Endothelial cell of umbilical vein (primary cell): Measurements from ENCODE around the gene GOLGA2. TPM values are rescaled to one million over a fixed set of nuclear protein-coding genes. Genes with fewer than 3 reads are reported as not detected.

Source experiments
- BruUV-seq: library from RNA; stranded (reverse); fragments of 400-500 nt; replicated peaks from 2 replicates; lab custom pipeline; 2021; lab: Mats Ljungman, UMichigan
- CTCF ChIA-PET: fragments of 300-600, 350-600 bp; sonication (Branson Sonifier 250); formaldehyde crosslinking; loops from one replicate; lab custom pipeline; 2021; ENCODE audit warnings: antibody characterized with exemption, inconsistent platforms; lab: Charles Lee
- POLR2A ChIA-PET: fragments of 300-600, 350-600 bp; sonication (Branson Sonifier 250); formaldehyde crosslinking; loops from one replicate; lab custom pipeline; 2021; ENCODE audit warnings: antibody characterized with exemption, inconsistent platforms; lab: Charles Lee
- DNase-seq: peaks from one replicate; pipeline ENCODE4 v3.0.0-alpha.2; 2011; ENCODE audit warnings: low read depth, low spot score
- FAIRE-seq: peaks from 2 replicates; lab custom pipeline; 2011; peaks lifted over from hg19 to GRCh38; lab: Jason Lieb, UNC
- H2AFZ ChIP-seq: 2 replicates; pipeline ENCODE4 v1.6.0; 2012; ENCODE audit warnings: low read depth, low read length, control low read depth, inconsistent platforms
- H3K27ac ChIP-seq: 2 replicates; pipeline ENCODE4 v1.5.1; 2011; ENCODE audit warnings: low read depth, mild to moderate bottlenecking, control low read depth, low read length, moderate library complexity; ENCODE audit not compliant: insufficient read depth
- H3K27me3 ChIP-seq, 2 experiments: 2 replicates each; pipeline versions ENCODE4 v1.6.0 to v1.6.1; 2011; ENCODE audit warnings: low read length in 2 of 2, mixed read lengths in 1 of 2; ENCODE audit not compliant: control insufficient read depth in 2 of 2, insufficient read depth in 2 of 2
- H3K36me3 ChIP-seq, 2 experiments: 2 replicates in 1 of 2; 3 replicates in 1 of 2; pipeline ENCODE4 v1.5.1; 2011; ENCODE audit warnings: low read length in 2 of 2, mild to moderate bottlenecking in 1 of 2, moderate library complexity in 1 of 2; ENCODE audit not compliant: control insufficient read depth in 2 of 2, insufficient read depth in 2 of 2; ENCODE audit errors: extremely low read depth in 1 of 2
- H3K4me1 ChIP-seq: 3 replicates; pipeline ENCODE4 v1.5.1; 2011; ENCODE audit warnings: mild to moderate bottlenecking, low read length; ENCODE audit not compliant: control insufficient read depth, insufficient read depth; ENCODE audit errors: extremely low read depth
- H3K4me2 ChIP-seq: 2 replicates; pipeline ENCODE4 v1.6.1; 2011; ENCODE audit warnings: low read length, control low read depth, mixed read lengths; ENCODE audit not compliant: insufficient read depth
- H3K4me3 ChIP-seq, 3 experiments: fragments of 200-600 bp in 1 of 3; sonication (generic), shearing (Covaris generic) in 1 of 3; replicated peaks in 1 of 3; 2 replicates each; pipeline ENCODE4 v1.5.1; 2011 to 2016; ENCODE audit warnings: control low read depth in 3 of 3, low read length in 3 of 3, mild to moderate bottlenecking in 2 of 3, inconsistent platforms in 1 of 3, low read depth in 1 of 3, moderate library complexity in 1 of 3; ENCODE audit not compliant: insufficient read depth in 1 of 3
- H3K79me2 ChIP-seq: 2 replicates; pipeline ENCODE4 v1.6.0; 2012; ENCODE audit warnings: low read length, inconsistent platforms; ENCODE audit not compliant: control insufficient read depth, insufficient read depth
- H3K9ac ChIP-seq: replicated peaks from 2 replicates; pipeline ENCODE3; 2011; ENCODE audit warnings: low read length, control low read depth; ENCODE audit not compliant: insufficient read depth; ENCODE audit errors: extremely low read depth
- H3K9me1 ChIP-seq: replicated peaks from 3 replicates; pipeline ENCODE4 v1.6.0; 2011; ENCODE audit warnings: mild to moderate bottlenecking, low read length; ENCODE audit not compliant: control insufficient read depth, insufficient read depth; ENCODE audit errors: extremely low read depth
- H3K9me3 ChIP-seq: replicated peaks from 2 replicates; pipeline ENCODE4 v1.5.1; 2012; ENCODE audit warnings: low read length, inconsistent platforms; ENCODE audit not compliant: control insufficient read depth, insufficient read depth
- H4K20me1 ChIP-seq: replicated peaks from 2 replicates; pipeline ENCODE3; 2011; ENCODE audit warnings: mild to moderate bottlenecking, low read length; ENCODE audit not compliant: control insufficient read depth, insufficient read depth; ENCODE audit errors: extremely low read depth
- CTCF ChIP-seq, 2 donors: IDR thresholded peaks; 1 replicate in 1 of 2; 2 replicates in 1 of 2; pipeline ENCODE4 v1.5.1; 2011; ENCODE audit warnings: low read length in 2 of 2, mild to moderate bottlenecking in 2 of 2, moderate library complexity in 2 of 2, control low read depth in 1 of 2, inconsistent platforms in 1 of 2, low read depth in 1 of 2; ENCODE audit not compliant: insufficient read depth in 1 of 2; ENCODE audit errors: extremely low read depth in 1 of 2
- EZH2 ChIP-seq: IDR thresholded peaks from 2 replicates; pipeline ENCODE4 v1.6.1; 2012; ENCODE audit warnings: borderline replicate concordance, low read depth, mild to moderate bottlenecking, moderate library complexity, low read length, inconsistent platforms; ENCODE audit not compliant: severe bottlenecking
- FOS ChIP-seq: IDR thresholded peaks from 2 replicates; pipeline ENCODE4 v1.6.1; 2011; ENCODE audit warnings: mild to moderate bottlenecking, low read length, moderate library complexity, borderline replicate concordance; ENCODE audit not compliant: insufficient read depth
- GATA2 ChIP-seq: IDR thresholded peaks from 2 replicates; pipeline ENCODE4 v1.7.0; 2011; ENCODE audit warnings: low read depth, mild to moderate bottlenecking, moderate library complexity, mixed read lengths, low read length; ENCODE audit not compliant: insufficient read length, insufficient read depth
- JUN ChIP-seq: IDR thresholded peaks from 2 replicates; pipeline ENCODE4 v1.6.1; 2011; ENCODE audit warnings: borderline replicate concordance, low read depth; ENCODE audit not compliant: insufficient read length, insufficient read depth
- MAX ChIP-seq: IDR thresholded peaks from 2 replicates; pipeline ENCODE4 v1.6.1; 2011; ENCODE audit not compliant: insufficient read depth, insufficient read length
- MYC ChIP-seq: IDR thresholded peaks from one replicate; pipeline ENCODE4 v1.6.1; 2011; ENCODE audit warnings: mild to moderate bottlenecking, low read depth, low read length
- POLR2A ChIP-seq: IDR thresholded peaks from 2 replicates; pipeline ENCODE4 v1.6.1; 2012; ENCODE audit warnings: low read depth, mild to moderate bottlenecking, control low read depth, low read length
- POLR2AphosphoS5 ChIP-seq: IDR thresholded peaks from 2 replicates; pipeline ENCODE4 v1.6.1; 2012; ENCODE audit warnings: low read depth, mild to moderate bottlenecking, control low read depth, low read length, moderate library complexity; ENCODE audit not compliant: insufficient read depth
- dilution Hi-C: fragments of 300-500 bp; cut with MboI; formaldehyde crosslinking; loops from one replicate; pipeline ENCODE4 v1.15.0; 2019; ENCODE audit warnings: low sequenced_read_pairs; ENCODE audit not compliant: extremely low pct_ligation_motif_present
- intact Hi-C: fragments of 100-400 bp; cut with micrococcal nuclease; formaldehyde crosslinking; loops from one replicate; pipeline ENCODE4 v1.10.0; 2022
- polyA plus RNA-seq, 4 experiments: library from polyadenylated mRNA; depleted of rRNA in 3 of 4; stranded (reverse) in 3 of 4; unstranded in 1 of 4; fragments of >200 nt; gene quantifications; 2 replicates each; pipeline versions ENCODE4 v1.2.1 to v1.2.3, GENCODE V29; 2011 to 2012; ENCODE audit warnings: missing spikeins in 1 of 4
- total RNA-seq: library from RNA; stranded (reverse); gene quantifications from 2 replicates; pipeline ENCODE4 v1.2.3, GENCODE V29; 2021

Gene GOLGA2
- total and polyA plus RNA-seq, 2 donors (not counting 3 experiments of a cell fraction or from before 2014, with no cell fraction given): 52.3 to 114 TPM

- no peak for DNase-seq
- ChIA-PET POLR2A (no interaction called here), CTCF (interaction anchor here (1.3 kb wide), 1 partner anchor 83 kb away, joined by 5 read pairs; no protein-coding TSS in a partner anchor)
- Histone ChIP-seq H3K36me3 (peaks cover 6 to 52% of the 10 kb centered on the region in 2 experiments), H3K4me3 (no peak overlapping the region), H3K79me2 (no peaks in the 10 kb centered on the region), H3K4me2 (no peak overlapping the region), H2AFZ (no peak overlapping the region), H3K9me3 (no peaks in the 10 kb centered on the region), H3K4me1 (no peaks in the 10 kb centered on the region), H4K20me1 (no peaks in the 10 kb centered on the region), H3K9ac (no peak overlapping the region), H3K27me3 (no peaks in the 10 kb centered on the region), H3K27ac (no peak overlapping the region), H3K9me1 (no peaks in the 10 kb centered on the region)
- no TSS peak for BruUV-seq
- TF ChIP-seq EZH2 (no peak), MYC (no peak), GATA2 (no peak), MAX (no peak), FOS (no peak), POLR2A (no peak), POLR2AphosphoS5 (no peak), CTCF (IDR thresholded peaks at IDR 0.05; ENCODE audit: extremely low read depth in 1 of 2, insufficient read depth in 1 of 2, low read depth in 1 of 2, low read length in 2 of 2) (no peak), JUN (no peak)
- FAIRE-seq: no peak
- intact Hi-C loops: no loop called here
- dilution Hi-C loops: no loop called here
These were observed 17.9 kb downstream of the GOLGA2 start for GRCh38 chr9:128257907-128258306.
